OCI-LY7 (cell line): ENCODE results near the gene PRCP. TPM values are rescaled to one million over a fixed set of nuclear protein-coding genes. Genes with fewer than 3 reads are reported as not detected.
A peak's percentile ranks its signal among the peaks of the same experiment; 100 is the strongest.

Source experiments
- BruUV-seq: library from RNA; stranded (reverse); fragments of 400-500 nt; replicated peaks from 2 replicates; lab custom pipeline; 2021; lab: Mats Ljungman, UMichigan
- CTCF ChIA-PET: fragments of 300-600 bp; sonication (Branson Sonifier 250); formaldehyde crosslinking; loops from one replicate; lab custom pipeline; 2022; ENCODE audit warnings: antibody characterized with exemption; ENCODE audit not compliant: unreplicated experiment; lab: Charles Lee
- POLR2A ChIA-PET: fragments of 300-600 bp; sonication (Branson Sonifier 250); formaldehyde crosslinking; loops from one replicate; lab custom pipeline; 2022; ENCODE audit warnings: antibody characterized with exemption; lab: Charles Lee
- DNase-seq: peaks from one replicate; pipeline ENCODE4 v3.0.0-alpha.2; 2015; ENCODE audit warnings: low spot score
- H2AFZ ChIP-seq: fragments of 200-600 bp; sonication (generic), shearing (Covaris generic); 2 replicates; pipeline ENCODE4 v1.6.1; 2014; ENCODE audit warnings: mild to moderate bottlenecking, antibody characterized with exemption, low read length, moderate library complexity
- H3K27ac ChIP-seq: fragments of 200-600 bp; sonication (generic); 2 replicates; pipeline ENCODE4 v1.5.1; 2014; ENCODE audit warnings: mixed run types, low read depth, mild to moderate bottlenecking, moderate library complexity, low read length, inconsistent platforms; ENCODE audit not compliant: poor library complexity, severe bottlenecking
- H3K36me3 ChIP-seq: fragments of 200-600 bp; sonication (generic); 2 replicates; pipeline ENCODE4 v1.6.1; 2014; ENCODE audit warnings: mild to moderate bottlenecking, antibody characterized with exemption, low read length, moderate library complexity, mixed read lengths; ENCODE audit not compliant: insufficient read depth
- H3K4me1 ChIP-seq: fragments of 200-600 bp; sonication (generic); 2 replicates; pipeline ENCODE4 v1.5.1; 2014; ENCODE audit warnings: mild to moderate bottlenecking, low read length; ENCODE audit not compliant: insufficient read depth, poor library complexity, severe bottlenecking
- H3K4me2 ChIP-seq: fragments of 200-600 bp; sonication (generic); 2 replicates; pipeline ENCODE4 v1.6.1; 2014; ENCODE audit warnings: mild to moderate bottlenecking, low read length
- H3K4me3 ChIP-seq: fragments of 200-600 bp; sonication (generic); 2 replicates; pipeline ENCODE4 v1.5.1; 2014; ENCODE audit warnings: mild to moderate bottlenecking, low read depth, low read length; ENCODE audit not compliant: poor library complexity, severe bottlenecking
- H3K79me2 ChIP-seq: fragments of 200-600 bp; sonication (generic); 2 replicates; pipeline ENCODE4 v1.6.1; 2016; ENCODE audit warnings: low read depth, mild to moderate bottlenecking, low read length, moderate library complexity, mixed read lengths; ENCODE audit not compliant: insufficient read depth
- H3K9me2 ChIP-seq: fragments of 200-600 bp; sonication (generic); 2 replicates; pipeline ENCODE4 v1.6.1; 2016; ENCODE audit warnings: mild to moderate bottlenecking, low read length, mixed read lengths; ENCODE audit not compliant: insufficient read depth
- H3K9me3 ChIP-seq: fragments of 200-600 bp; sonication (generic); 2 replicates; pipeline ENCODE4 v1.6.1; 2014; ENCODE audit warnings: mild to moderate bottlenecking, mixed run types, low read length, mixed read lengths
- H4K20me1 ChIP-seq: fragments of 200-600 bp; sonication (generic); 2 replicates; pipeline ENCODE4 v1.6.1; 2014; ENCODE audit warnings: mild to moderate bottlenecking, antibody characterized with exemption, low read length, moderate library complexity, mixed read lengths; ENCODE audit not compliant: insufficient read depth
- EZH2phosphoT487 ChIP-seq: fragments of 200-600 bp; sonication (generic); IDR thresholded peaks from 2 replicates; pipeline ENCODE4 v1.6.1; 2018; ENCODE audit warnings: low read depth, borderline replicate concordance, mild to moderate bottlenecking, mixed run types, antibody characterized with exemption, low read length, moderate library complexity, mixed read lengths
- intact Hi-C: fragments of 100-400 bp; cut with micrococcal nuclease; formaldehyde crosslinking; loops from one replicate; pipeline ENCODE4 v1.10.0; 2022; ENCODE audit not compliant: unreplicated experiment
- total RNA-seq, 2 experiments: library from RNA; depleted of rRNA in 1 of 2; stranded (reverse); fragments of >200 nt in 1 of 2; shearing (Covaris generic) in 1 of 2; gene quantifications; 2 replicates each; pipeline ENCODE4 v1.2.3, GENCODE V29; 2014 to 2022
- TF ChIP-seq, protein P1 (sequence below): fragments of 200-600 bp; sonication (generic); conservative IDR thresholded peaks from 2 replicates; pipeline ENCODE4 v1.5.1; 2014; ENCODE audit warnings: mild to moderate bottlenecking, antibody characterized with exemption, low read length, moderate library complexity, mixed read lengths

Gene PRCP
- total RNA-seq, 2 experiments from 2014 or later = 6.5 to 18.3 TPM

DNA sequence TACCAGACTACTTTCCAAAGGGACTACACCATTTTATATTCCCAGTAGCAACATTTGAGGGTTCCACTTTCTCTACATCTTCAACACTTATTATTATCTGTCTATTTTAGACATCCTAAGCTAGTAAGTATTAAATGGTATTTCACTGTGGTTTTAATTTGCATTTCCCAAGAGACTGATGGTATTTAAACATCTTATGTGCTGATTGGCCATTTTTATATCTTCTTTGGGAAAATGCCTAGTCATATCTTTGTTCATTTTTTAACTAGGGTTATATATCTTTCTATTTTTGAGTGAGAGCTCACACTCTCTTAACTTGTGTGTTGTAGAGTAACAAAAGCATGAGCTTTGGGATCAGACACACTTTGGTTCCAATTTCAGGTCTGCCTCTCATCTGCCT lies 73.7 kb downstream of the PRCP start:
- Histone ChIP-seq H3K36me3 (no peaks in the 10 kb centered on the region), H3K9me3 (no peaks in the 10 kb centered on the region), H4K20me1 (no peaks in the 10 kb centered on the region), H3K27ac (no peak overlapping the region), H3K4me1 (peaks cover 17% of the 10 kb centered on the region), H2AFZ (no peak overlapping the region), H3K79me2 (no peaks in the 10 kb centered on the region), H3K4me2 (no peak overlapping the region), H3K9me2 (no peaks in the 10 kb centered on the region), H3K4me3 (no peak overlapping the region)
- intact Hi-C loops = no loop called here
- DNase-seq = no peak
- ChIA-PET POLR2A (no interaction called here), CTCF (no interaction called here)
- no TSS peak for BruUV-seq
- TF ChIP-seq, protein P1, sequence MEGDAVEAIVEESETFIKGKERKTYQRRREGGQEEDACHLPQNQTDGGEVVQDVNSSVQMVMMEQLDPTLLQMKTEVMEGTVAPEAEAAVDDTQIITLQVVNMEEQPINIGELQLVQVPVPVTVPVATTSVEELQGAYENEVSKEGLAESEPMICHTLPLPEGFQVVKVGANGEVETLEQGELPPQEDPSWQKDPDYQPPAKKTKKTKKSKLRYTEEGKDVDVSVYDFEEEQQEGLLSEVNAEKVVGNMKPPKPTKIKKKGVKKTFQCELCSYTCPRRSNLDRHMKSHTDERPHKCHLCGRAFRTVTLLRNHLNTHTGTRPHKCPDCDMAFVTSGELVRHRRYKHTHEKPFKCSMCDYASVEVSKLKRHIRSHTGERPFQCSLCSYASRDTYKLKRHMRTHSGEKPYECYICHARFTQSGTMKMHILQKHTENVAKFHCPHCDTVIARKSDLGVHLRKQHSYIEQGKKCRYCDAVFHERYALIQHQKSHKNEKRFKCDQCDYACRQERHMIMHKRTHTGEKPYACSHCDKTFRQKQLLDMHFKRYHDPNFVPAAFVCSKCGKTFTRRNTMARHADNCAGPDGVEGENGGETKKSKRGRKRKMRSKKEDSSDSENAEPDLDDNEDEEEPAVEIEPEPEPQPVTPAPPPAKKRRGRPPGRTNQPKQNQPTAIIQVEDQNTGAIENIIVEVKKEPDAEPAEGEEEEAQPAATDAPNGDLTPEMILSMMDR = no peak
- TF ChIP-seq EZH2phosphoT487 = no peak

DNA sequence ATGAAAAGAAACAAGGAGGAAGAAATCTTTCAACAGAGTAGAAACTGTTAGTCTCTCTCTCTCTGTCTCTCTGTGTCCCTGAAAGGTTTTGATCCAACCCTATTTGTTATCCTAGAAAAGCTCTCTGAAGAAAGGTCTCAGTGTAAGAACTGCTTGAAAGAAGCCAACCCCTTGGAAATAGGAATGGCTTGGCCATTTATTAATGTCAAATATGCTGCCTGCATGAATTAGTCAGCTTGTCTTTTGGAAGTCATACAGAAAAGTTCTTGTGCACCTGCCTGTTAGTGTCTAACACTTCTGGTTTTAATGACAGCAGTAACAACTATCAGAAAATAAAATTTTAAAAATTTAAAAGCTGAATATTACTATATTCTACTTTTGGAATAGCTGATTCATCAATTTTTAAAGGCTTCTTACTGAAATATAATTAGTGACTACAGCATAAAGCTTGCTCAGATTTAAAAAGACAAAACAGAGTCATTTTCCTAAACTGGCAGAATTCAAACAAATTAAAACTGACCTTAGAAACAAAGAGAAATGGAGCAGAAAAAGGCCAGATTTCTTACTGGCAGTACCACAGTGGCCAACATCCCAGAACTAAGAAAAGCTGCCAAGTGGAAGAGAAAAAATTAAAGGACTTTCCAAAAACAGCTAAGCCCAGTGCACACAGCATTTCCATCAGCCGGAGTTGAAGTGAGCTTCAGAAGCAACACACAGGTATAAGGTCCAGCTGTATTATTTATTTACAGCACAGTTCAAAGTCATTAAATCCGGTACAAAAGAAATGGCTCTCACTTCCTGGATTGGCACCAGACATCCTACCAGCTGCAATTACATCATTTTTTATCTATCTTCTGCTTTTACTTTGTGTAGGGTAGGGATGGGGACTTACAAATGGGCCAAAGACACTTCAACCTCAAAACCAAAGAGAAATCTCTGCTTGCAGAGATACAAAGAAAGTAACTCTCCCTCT lies 76.3 kb downstream of the PRCP start:
- no peak overlapping the region for H3K4me3 ChIP-seq
- no TSS peak for BruUV-seq
- intact Hi-C loops = no loop called here
- H2AFZ ChIP-seq = peak overlapping the region; percentile 22; the same call in 1 of the 2 replicates
- no peaks in the 10 kb centered on the region for H3K9me2 ChIP-seq
- H3K4me1 ChIP-seq = peaks cover 17% of the 10 kb centered on the region
- H3K9me3 ChIP-seq = no peaks in the 10 kb centered on the region
- no peaks in the 10 kb centered on the region for H3K79me2 ChIP-seq
- DNase-seq = peak; percentile 57
- H4K20me1 ChIP-seq = no peaks in the 10 kb centered on the region
- H3K4me2 ChIP-seq = peak overlapping the region; percentile 19
- H3K36me3 ChIP-seq = no peaks in the 10 kb centered on the region
- TF ChIP-seq EZH2phosphoT487 = no peak
- TF ChIP-seq, protein P1 = no peak
- ChIA-PET POLR2A (interaction anchor here (0.6 to 2.1 kb wide), 12 partner anchors 9 to 317 kb away, joined by 3 to 8 read pairs (median 3); no protein-coding TSS in a partner anchor), CTCF (interaction anchor here (0.5 to 1.3 kb wide), 2 partner anchors 14 to 77 kb away, joined by 3 to 5 read pairs; partner anchors contain the start of gene DDIAS)
- no peak overlapping the region for H3K27ac ChIP-seq
